Sigmoid colon (tissue), 3 donors: ENCODE measurements around the gene FCHSD2.

Experiments used
- POLR2A ChIP-seq, 2 donors: fragments of 450-650 bp; IDR thresholded peaks; one replicate each; pipeline ENCODE4 v1.6.1; 2016; ENCODE audit warnings: antibody characterized with exemption in 2 of 2, mild to moderate bottlenecking in 2 of 2, moderate library complexity in 2 of 2
- TF ChIP-seq, protein P1 (sequence below), 4 experiments: fragments of 450-650 bp in 3 of 4; fragments of 200-600 bp in 1 of 4; IDR thresholded peaks; one replicate each; pipeline ENCODE4 v1.5.1; 2016 to 2019; ENCODE audit warnings: antibody characterized with exemption in 4 of 4, mild to moderate bottlenecking in 3 of 4, moderate library complexity in 2 of 4

GRCh38 chr11:72926076-72926475 is 216.0 kb downstream of the FCHSD2 start:
- TF ChIP-seq, protein P1, sequence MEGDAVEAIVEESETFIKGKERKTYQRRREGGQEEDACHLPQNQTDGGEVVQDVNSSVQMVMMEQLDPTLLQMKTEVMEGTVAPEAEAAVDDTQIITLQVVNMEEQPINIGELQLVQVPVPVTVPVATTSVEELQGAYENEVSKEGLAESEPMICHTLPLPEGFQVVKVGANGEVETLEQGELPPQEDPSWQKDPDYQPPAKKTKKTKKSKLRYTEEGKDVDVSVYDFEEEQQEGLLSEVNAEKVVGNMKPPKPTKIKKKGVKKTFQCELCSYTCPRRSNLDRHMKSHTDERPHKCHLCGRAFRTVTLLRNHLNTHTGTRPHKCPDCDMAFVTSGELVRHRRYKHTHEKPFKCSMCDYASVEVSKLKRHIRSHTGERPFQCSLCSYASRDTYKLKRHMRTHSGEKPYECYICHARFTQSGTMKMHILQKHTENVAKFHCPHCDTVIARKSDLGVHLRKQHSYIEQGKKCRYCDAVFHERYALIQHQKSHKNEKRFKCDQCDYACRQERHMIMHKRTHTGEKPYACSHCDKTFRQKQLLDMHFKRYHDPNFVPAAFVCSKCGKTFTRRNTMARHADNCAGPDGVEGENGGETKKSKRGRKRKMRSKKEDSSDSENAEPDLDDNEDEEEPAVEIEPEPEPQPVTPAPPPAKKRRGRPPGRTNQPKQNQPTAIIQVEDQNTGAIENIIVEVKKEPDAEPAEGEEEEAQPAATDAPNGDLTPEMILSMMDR (IDR thresholded peaks at IDR 0.05) = no peak
- no peak for TF ChIP-seq POLR2A (IDR thresholded peaks at IDR 0.05)
